GM21367 (cell line): ENCODE measurements around the gene A2ML1.
"Not testable (repeated sequence)": the region's sequence is repeated elsewhere in the genome, so short reads cannot be mapped to it uniquely, and the experiment has no call there.

Experiments
- ATAC-seq: cut with Tn5 transposase; IDR thresholded peaks from one replicate; pipeline ENCODE4 v1.9.1; 2021; ENCODE audit not compliant: unreplicated experiment

The A2ML1 gene

DNA sequence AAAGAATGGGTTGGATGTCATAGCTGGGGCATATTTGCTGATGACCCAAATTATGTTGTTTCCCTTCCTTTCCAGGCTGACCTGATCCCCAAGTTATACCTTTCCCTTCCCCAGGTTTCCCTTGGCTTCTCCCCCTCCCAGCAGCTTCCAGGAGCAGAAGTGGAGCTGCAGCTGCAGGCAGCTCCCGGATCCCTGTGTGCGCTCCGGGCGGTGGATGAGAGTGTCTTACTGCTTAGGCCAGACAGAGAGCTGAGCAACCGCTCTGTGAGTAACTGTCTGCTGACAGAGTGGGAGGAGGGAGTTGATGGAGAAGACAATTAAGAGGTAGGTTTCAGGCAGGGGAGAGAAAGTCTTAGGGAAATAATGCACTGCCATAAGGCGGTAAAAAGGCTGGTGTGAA, 25.0 kb downstream of the A2ML1 start:
- no peak for ATAC-seq

DNA sequence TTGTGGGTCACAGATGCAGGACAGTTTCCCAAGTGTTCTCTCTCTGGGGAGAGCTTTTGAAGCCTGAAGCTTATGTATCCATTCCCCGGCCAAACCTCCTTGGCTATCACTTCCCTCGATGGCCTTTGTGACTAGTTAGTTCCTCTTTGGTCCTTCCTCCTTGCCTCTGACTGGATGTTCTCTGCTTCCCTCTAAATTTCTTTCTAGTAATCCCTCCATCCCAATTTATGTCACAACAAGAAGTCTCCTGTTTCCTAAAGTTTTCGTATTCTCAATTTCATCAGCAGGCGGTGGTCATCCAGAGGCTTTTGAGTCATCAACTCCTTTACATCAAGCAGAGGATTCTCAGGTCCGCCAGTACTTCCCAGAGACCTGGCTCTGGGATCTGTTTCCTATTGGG, 27.5 kb downstream of the A2ML1 start:
- ATAC-seq, result no peak

DNA sequence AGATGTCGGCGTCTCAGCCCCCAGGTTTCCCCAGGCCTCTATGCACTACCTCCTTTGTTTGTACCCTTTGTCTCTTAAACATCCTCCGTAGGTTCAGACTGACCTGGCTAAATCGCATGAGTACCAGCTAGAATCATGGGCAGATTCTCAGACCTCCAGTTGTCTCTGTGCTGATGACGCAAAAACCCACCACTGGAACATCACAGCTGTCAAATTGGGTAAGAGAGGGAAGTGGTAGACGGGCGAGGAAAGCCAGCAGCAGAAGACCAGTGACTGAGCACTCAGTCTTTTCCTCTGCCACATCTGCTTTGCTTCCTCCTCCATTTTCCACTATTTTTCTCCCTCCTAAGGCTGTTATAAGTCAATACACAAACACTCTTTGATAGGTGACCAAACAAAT, 29.7 kb downstream of the A2ML1 start:
- ATAC-seq, result no peak

DNA sequence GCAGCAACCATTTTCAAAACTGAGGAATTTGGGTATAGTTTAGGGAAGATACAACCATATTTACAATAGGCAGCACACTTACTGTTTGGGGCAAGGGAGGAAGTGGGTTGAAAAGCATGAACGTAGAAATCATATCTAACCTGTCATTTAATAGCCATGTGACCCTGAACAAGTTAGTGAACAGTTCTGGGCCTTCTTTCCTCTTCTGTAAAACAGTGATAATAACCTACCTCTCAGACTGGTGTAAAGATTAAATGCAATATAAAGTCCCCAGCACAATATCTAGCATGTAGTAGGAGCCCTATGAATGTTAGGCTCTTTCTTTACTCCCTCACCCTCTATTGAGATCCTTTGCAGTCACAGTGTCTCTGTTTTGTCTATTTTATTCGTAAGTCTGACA, 33.5 kb downstream of the A2ML1 start:
- ATAC-seq, result no peak

DNA sequence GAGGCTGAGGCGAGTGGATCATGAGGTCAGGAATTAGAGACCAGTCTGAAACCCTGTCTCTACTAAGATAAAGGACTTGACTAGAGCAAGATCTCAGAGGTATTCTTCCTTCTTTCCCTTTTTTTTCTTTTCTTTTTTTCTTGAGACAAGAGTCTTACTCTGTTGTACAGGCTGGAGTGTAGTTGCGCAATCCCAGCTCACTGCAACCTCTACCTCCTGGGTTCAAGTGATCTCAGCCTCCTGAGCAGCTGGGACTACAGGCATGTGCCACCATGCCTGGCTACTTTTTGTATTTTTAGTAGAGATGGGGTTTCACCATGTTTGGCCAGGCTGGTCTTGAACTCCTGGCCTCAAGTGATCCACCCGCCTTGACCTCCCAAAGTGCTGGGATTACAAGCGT, 37.0 kb downstream of the A2ML1 start:
- not testable (repeated sequence) for ATAC-seq

DNA sequence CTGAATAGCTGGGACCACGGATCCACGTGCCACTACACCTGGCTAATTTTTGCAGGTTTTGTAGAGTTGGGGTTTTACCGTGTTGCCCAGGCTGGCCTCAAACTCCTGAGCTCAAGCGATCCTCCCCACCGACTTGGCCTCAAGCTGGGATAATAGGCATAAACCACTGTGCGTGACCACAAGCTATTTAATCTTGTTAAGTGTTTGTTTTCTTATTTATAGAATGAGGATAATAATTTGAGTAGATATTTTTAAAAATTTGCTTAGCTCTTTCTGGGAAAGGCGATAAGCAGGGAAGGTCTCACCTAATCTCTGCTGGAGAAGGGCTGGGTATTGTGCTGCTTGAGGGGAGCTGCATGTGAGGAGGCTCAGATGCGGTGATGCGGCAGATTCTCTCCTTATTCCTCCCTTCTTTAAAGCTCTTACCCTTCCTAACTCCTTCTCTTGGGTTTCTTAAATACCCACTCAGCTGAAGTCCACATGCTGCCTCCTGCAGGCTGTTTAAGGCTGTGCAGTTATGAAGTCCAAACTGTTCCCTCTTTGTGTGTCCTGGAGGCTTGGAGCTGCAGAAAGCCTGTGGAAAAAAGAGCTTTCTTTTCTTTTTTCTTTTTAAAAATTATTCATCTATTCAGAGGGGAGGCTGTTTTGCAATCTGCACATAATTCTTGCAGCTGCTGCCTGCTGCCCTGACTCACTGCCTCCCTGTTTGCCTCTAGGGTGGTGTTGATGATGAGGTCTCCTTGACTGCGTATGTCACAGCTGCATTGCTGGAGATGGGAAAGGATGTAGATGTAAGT, 37.9 kb downstream of the A2ML1 start:
- no peak for ATAC-seq

DNA sequence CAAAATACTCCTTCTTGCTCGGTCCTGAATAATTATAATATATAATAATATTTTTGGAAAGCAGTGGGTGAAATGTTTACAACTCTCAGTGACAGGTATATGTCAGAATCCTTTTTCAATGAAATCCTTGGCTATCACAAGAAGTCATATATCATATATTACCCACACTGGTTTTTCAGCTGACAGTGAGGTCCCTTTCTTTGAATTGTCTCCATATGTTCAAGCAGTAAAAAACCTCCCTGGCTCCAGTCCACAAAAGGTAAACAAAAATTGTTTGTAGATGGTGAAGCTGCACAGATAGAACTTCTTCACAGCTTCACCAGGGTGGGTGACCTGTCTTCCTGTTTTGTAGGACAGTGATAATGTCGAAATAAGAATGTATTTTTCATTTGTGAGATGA, 44.0 kb downstream of the A2ML1 start:
- no peak for ATAC-seq

DNA sequence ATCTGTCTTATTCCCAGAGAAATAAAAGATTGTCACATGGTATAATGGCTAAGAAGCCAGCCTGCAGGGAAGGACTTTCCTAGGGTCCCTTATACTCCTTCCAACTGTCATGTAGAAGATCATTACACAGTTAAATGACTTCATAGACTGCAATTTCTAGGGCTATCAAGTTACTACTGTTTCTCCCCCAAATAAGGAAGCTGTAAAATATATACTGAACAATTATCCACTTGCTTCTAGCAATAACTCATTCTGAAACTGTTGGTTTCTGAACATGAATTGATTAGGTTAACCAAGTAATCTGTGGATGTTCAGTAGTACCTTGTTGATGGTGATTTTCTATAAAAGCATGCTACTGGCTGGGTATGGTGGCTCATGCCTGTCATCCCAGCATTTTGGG, 44.6 kb downstream of the A2ML1 start:
- ATAC-seq, result no peak

DNA sequence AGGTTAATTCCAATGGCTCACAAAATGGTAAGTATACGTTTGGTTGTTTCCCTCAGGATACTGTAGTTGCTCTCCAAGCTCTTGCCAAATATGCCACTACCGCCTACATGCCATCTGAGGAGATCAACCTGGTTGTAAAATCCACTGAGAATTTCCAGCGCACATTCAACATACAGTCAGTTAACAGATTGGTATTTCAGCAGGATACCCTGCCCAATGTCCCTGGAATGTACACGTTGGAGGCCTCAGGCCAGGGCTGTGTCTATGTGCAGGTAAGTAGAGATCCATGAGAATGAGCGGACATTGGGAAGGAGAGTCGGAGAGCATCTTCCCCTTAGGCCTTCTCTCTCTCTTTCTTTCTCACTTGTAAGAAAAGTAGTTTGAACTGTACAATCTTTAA, 45.4 kb downstream of the A2ML1 start:
- no peak for ATAC-seq

DNA sequence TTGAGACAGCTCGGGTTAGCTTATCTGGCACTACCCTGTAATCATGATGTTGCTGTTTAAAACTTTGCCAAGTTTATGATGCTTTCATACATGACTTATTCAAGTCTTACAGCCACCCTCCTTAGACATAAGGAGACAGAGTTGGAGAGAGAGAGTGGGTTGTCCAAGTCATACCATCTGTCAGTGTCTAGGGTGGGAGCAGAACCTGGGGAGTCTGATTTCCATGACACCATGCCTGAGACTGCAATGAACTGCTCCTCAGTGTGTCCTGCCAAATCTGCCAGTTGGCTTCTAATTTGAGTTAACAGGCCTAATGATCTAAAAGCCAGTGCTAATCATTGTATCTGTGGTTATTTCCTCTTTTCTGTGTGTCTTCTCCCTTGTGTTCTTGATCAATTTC, 48.2 kb downstream of the A2ML1 start:
- ATAC-seq, result no peak

DNA sequence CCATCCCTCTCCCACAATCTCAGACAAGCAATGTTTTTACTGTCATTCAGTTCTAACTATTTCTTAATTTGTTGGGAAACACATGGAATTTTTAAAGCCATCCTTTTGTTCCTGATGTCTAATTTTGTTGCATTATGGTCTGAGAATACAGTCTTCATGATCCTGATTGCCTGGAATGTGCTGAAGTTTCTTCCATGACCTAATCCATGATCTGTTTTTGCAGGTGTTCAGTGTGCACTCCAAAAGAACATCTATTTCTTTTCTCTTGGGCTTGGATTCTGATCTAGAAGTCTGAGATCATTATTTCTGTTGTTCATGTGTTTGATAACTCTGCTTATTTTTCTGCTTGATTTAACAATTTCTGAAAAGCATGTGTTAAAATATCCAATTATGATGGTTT, 48.6 kb downstream of the A2ML1 start:
- ATAC-seq, result no peak

DNA sequence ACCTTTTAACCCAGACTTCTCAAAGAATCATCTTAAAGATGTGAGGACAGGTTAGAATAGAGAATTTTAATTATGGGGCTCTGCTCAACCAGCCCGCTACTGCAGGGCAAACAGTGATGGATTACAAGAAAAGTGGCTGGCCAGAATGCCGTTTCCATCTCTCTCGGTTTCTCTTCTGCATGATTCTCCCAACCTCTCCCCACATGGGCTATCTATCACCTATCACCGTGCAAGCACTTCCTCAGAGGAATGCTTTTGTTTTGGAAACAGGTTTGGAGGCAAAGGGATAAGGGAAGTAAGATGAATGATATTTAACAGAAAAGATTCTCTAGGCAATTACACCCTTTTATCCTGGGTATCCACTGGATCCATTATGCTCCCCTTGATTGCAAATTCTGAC, 54.5 kb downstream of the A2ML1 start:
- no peak for ATAC-seq

DNA sequence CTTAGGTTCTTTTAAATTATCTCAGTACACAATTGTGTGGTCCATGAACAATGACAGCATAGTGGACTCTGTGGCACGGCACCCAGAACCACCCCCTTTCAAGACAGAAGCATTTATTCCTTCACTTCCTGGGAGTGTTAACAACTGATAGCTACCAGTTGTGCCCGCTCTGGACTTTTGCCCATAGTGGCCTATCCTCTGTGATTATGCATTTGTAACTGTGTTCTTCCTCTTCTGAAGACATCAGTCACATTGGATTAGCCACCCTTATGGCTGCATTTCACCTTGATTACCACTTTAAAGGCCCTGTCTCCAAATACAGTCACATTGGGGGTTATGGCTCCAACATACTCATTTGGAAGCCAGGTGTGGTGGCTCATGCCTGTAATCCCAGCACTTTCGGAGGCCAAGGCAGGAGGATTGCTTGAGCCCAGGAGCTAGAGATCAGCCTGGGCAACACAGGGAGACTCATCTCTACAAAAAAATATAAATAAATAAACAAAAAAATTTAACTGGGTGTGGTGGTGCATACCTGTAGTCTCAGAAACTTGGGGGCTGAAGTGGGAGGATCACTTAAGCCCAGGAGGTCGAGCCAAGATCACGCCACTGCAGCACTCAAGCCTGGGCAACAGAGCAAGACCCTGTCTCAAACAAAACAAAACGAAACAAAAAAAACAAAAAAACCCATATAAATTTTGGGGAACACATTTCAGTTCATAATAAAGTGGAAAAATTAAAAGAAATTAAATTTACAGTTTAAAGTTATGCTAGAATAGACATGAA, 64.3 kb downstream of the A2ML1 start:
- ATAC-seq, result no peak

DNA sequence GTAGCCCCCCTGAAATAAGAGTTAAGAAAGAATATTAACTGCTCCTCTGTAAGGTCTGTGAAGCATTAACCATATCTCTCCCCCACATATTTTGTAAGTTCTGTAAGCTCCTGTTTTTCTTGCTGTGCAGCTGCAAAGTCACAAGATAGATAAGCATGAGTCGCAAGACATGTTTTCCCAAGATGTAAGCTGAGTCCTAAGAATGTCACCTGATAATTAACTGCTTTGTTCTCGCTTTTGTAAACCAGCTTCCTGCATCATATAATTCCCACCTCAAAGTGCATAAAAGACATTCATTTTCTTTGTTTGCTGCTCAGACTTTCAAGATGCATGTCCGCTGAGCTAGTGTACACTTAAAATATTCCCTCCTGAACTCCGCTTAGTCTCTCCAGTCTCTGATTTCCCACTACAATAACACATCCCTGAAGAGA, 64.9 kb downstream of the A2ML1 start:
- ATAC-seq, result no peak

DNA sequence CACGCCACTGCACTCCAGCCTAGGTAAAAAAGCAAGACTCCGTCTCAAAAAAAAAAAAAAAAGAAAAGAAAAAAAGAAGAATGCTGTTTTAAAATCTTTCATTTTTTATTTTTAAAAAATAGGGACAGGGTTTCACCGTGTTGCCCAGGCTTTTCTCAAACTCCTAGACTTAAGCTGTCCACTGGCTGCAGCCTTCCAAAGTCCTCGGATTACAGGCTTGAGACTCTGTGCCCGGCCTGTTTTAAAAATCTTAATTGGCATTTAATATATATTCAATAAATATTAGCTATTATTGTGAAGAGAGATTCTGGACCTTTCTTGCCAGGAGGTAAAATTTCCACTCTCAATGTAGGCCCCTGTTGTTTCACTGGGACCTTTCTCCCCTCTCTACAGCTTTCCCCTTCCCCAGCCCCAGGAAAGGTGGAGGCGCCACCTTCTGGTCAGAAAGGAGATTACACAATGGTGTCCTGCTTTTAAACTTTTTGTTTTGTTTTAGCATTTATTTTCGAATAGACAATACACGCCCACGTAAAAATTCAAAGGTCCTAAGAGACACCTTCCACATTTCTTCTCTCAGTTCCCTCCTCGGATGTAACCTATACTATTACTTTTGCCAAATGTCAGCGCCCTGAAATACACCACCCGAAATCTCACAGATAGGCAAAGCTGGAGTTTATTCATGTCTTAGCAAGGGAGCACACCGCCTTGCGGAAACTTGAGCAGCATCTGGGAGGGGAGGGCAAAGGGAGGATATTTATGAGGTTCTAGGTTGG, 68.1 kb downstream of the A2ML1 start:
- ATAC-seq, result no peak

DNA sequence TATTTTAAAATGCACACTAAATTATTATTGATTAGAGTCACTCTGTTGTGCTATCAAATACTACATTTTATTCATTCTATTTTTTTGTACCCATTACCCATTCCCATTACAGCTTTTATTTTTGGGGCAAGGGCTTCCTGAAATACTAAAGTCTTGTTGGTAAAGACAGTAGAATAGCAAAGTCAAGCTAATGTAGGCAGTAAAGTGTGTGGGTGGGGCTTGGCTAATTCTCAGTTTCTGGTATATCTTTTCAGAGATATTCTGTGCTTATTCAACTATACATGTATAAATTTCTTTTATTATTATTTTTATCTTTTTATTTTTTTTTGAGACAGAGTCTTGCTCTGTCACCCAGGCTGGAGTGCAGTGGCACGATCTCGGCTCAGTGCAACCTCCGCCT, 69.6 kb downstream of the A2ML1 start:
- no peak for ATAC-seq

DNA sequence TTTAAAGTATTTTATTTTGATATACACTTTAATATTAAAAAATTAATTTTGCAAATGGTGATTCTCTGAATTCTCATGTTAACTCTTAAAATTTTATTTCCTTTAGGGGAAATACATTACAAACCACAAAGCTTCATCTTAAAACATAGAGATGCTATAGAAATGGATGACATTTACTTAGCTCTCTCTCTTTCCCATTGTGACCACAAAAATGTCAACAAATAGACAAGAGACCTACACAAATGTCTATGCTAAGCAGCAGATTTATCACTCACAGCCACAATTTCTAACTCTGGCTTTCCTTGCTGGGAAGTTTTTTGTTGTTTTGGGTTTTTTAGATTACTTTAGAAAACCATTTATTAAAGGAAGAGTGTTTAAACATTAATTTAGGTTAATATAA, 72.0 kb downstream of the A2ML1 start:
- ATAC-seq, result no peak

DNA sequence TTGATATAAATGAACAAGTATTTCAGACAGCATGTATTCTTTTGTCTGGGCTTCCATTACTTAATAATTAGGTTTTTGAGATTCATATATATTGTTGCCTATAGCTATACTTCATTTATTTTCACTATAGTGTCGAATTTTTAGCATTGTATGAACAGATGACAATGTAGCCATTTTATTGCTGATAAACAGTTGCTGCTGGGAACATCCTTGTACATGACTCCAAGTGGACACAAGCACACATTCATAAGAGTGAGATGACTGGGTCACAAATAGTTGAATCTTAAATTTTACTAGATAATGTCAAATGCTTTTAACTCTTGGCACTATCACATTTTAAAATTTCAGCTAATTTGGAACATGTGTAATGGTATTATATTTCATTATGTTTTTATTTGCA, 72.6 kb downstream of the A2ML1 start:
- no peak for ATAC-seq

DNA sequence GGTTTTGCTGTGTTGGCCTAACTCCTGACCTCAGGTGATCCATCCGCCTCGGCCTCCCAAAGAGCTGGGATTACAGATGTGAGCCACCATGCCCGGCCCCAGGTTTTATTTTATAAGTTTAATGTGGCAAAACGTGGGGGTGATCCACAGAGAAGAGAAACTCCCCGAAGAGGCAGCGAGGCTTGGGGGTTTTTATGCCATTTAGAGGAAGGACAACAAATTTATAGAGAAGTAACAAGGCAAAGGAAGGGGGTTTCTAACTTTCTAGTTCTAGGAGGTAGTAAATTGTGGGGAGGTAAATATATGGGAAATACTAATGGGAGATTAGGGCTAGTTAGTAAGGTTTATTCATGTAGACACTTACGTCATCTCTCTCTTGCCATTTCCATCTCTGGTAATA, 74.7 kb downstream of the A2ML1 start:
- ATAC-seq, result no peak

DNA sequence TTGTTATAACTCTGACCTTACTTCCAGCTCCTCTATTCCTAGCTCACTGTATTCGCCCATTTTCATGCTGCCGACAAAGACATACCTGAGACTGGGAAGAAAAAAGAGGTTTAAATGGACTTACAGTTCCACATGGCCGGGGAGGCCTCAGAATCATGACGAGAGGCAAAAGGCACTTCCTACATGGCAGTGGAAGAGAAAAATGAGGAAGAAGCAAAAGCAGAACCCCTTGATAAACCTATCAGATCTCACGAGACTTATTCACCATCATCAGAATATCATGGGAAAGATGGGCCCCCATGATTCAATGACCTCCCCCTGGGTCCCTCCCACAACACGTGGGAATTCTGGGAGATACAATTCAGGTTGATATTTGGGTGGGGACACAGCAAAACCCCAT, 77.4 kb downstream of the A2ML1 start:
- ATAC-seq, result no peak

DNA sequence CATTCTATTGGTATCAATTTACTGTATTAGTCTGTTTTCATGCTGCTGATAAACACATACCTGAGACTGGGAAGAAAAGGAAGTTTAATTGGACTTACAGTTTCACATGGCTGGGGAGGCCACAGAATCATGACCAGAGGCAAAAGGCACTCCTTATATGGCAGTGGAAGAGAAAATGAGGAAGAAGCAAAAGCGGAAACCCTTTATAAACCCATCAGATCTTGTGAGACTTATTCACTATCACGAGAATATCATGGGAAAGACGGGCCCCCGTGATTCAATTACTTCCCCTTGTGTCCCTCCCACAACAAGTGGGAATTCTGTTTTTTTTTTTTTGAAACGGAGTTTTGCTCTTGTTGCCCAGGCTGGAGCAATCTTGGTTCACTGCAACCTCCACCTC, 80.3 kb downstream of the A2ML1 start:
- not testable (repeated sequence) for ATAC-seq

DNA sequence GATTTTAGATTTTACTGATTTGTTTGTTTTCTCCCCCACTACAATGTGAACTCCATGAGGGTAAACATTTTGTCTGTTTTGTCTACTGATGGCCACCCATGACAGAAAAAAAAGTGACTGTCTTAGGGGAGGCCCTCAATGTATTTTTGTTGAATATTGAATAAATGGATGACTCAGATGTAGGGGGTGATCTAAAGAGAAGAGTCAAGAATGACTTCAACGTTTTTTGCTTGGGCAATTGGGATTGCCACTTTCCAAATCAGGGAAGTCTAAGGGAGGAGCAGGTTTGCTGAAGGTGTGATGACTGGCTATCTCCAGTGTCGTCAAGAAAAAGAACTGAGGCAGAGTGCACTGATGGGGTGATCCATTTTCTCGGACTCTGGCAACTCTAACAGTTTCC, 81.2 kb downstream of the A2ML1 start:
- no peak for ATAC-seq
